Hepatocyte (in vitro differentiated cells): ENCODE results near the gene PCOLCE2. TPM values are rescaled to one million over a fixed set of nuclear protein-coding genes. Genes with fewer than 3 reads are reported as not detected.

ENCODE experiments used
- DNase-seq: peaks from one replicate; pipeline ENCODE4 v3.0.0-alpha.2; 2016; ENCODE audit warnings: low spot score
- H2AFZ ChIP-seq: fragments of 200-600 bp; sonication (generic); 2 replicates; pipeline ENCODE4 v1.6.0; 2016; ENCODE audit warnings: antibody characterized with exemption, mild to moderate bottlenecking
- H3K27ac ChIP-seq: fragments of 200-600 bp; sonication (generic); 2 replicates; pipeline ENCODE4 v1.5.1; 2016; ENCODE audit warnings: mild to moderate bottlenecking
- H3K27me3 ChIP-seq: fragments of 200-600 bp; sonication (generic); 2 replicates; pipeline ENCODE4 v1.6.1; 2016
- H3K36me3 ChIP-seq: fragments of 200-600 bp; sonication (generic); replicated peaks from 2 replicates; pipeline ENCODE4 v1.5.1; 2016; ENCODE audit warnings: low read depth; ENCODE audit not compliant: insufficient read depth
- H3K4me1 ChIP-seq: fragments of 200-600 bp; sonication (generic); 2 replicates; pipeline ENCODE4 v1.5.1; 2016; ENCODE audit warnings: mild to moderate bottlenecking, moderate library complexity; ENCODE audit not compliant: insufficient read depth
- H3K4me2 ChIP-seq: fragments of 200-600 bp; sonication (generic); 2 replicates; pipeline ENCODE4 v1.6.0; 2016
- H3K4me3 ChIP-seq: fragments of 200-600 bp; sonication (generic); 2 replicates; pipeline ENCODE4 v1.5.1; 2016; ENCODE audit warnings: mild to moderate bottlenecking
- H3K79me2 ChIP-seq: fragments of 200-600 bp; sonication (generic); 2 replicates; pipeline ENCODE4 v1.6.0; 2017; ENCODE audit warnings: mild to moderate bottlenecking
- H3K9me2 ChIP-seq: fragments of 200-600 bp; sonication (generic); replicated peaks from 2 replicates; pipeline ENCODE4 v1.6.0; 2017; ENCODE audit warnings: mild to moderate bottlenecking; ENCODE audit not compliant: insufficient read depth
- H3K9me3 ChIP-seq: fragments of 200-600 bp; sonication (generic); 2 replicates; pipeline ENCODE4 v1.5.1; 2016; ENCODE audit warnings: low read depth, mild to moderate bottlenecking
- H4K20me1 ChIP-seq: fragments of 200-600 bp; sonication (generic); 2 replicates; pipeline ENCODE4 v1.6.0; 2016; ENCODE audit warnings: mild to moderate bottlenecking; ENCODE audit not compliant: insufficient read depth, poor library complexity, severe bottlenecking
- CTCF ChIP-seq: fragments of 200-600 bp; sonication (generic); IDR thresholded peaks from 2 replicates; pipeline ENCODE4 v1.5.1; 2016; ENCODE audit warnings: antibody characterized with exemption, mild to moderate bottlenecking; ENCODE audit not compliant: poor library complexity
- EZH2 ChIP-seq: fragments of 200-600 bp; sonication (generic); IDR thresholded peaks from 2 replicates; pipeline ENCODE4 v1.6.1; 2016; ENCODE audit warnings: antibody characterized with exemption, mild to moderate bottlenecking, borderline replicate concordance
- EZH2phosphoT487 ChIP-seq: fragments of 200-600 bp; sonication (generic); IDR thresholded peaks from one replicate; pipeline ENCODE4 v1.6.1; 2018; ENCODE audit warnings: antibody characterized with exemption, mild to moderate bottlenecking, low read depth, moderate library complexity; ENCODE audit not compliant: unreplicated experiment, severe bottlenecking
- WGBS: methylation state at CpG from one replicate; pipeline ENCODE4 v1.1.6; 2016; ENCODE audit warnings: low lambda C conversion rate; ENCODE audit errors: missing lambda C conversion rate; 5-methylcytosine and 5-hydroxymethylcytosine counted together
- polyA plus RNA-seq: library from polyadenylated mRNA; unstranded; fragments of >200 nt; fragmentation: Nextera tagmentation; extraction: Ambion mirVana; gene quantifications from 2 replicates; pipeline ENCODE4 v1.2.1, GENCODE V29; 2016
- total RNA-seq: library from RNA; depleted of rRNA; stranded (reverse); fragments of >200 nt; gene quantifications from 2 replicates; pipeline ENCODE4 v1.2.3, GENCODE V29; 2014

PCOLCE2 gene
- total and polyA plus RNA-seq, 2 experiments from 2014 or later = 9.2 to 10.8 TPM

GRCh38 chr3:142801746-142802145 is 87.1 kb downstream of the PCOLCE2 start:
- Histone ChIP-seq H3K27me3 (no peaks in the 10 kb centered on the region), H3K9me2 (no peaks in the 10 kb centered on the region), H3K4me2 (no peak overlapping the region), H4K20me1 (no peaks in the 10 kb centered on the region), H3K9me3 (no peaks in the 10 kb centered on the region), H3K79me2 (no peaks in the 10 kb centered on the region), H2AFZ (no peak overlapping the region), H3K4me1 (no peaks in the 10 kb centered on the region), H3K36me3 (no peaks in the 10 kb centered on the region), H3K27ac (no peak overlapping the region), H3K4me3 (no peak overlapping the region)
- no peak for DNase-seq
- TF ChIP-seq CTCF (no peak), EZH2 (no peak), EZH2phosphoT487 (no peak)
- 73% methylated on average over 2 of the region's 2 CpGs for WGBS

DNA sequence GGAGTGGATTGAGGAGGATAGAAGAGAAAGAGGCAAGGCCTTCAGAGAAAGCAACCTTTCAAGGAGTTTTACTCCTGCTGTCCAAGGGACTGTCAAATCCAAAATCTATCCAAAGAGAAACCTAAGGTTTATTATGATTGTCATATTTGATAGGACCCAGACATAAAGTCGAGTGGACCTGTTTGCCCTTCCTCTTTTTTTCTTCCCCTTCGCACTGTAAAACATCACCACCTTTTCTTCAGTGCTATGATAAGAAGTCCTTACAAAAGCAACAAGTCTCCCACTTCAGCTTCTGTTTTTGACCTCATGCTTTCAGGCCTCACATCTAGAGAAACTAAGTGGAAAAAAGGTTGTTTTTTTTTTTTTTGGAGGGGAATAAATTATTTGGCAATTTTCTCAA is 92.1 kb downstream of the PCOLCE2 start:
- DNase-seq = no peak
- Histone ChIP-seq H3K27me3 (no peaks in the 10 kb centered on the region), H3K36me3 (no peaks in the 10 kb centered on the region), H3K79me2 (no peaks in the 10 kb centered on the region), H2AFZ (no peak overlapping the region), H3K4me3 (no peak overlapping the region), H3K4me1 (no peaks in the 10 kb centered on the region), H3K27ac (no peak overlapping the region), H4K20me1 (no peaks in the 10 kb centered on the region), H3K4me2 (no peak overlapping the region), H3K9me2 (no peaks in the 10 kb centered on the region), H3K9me3 (no peaks in the 10 kb centered on the region)
- TF ChIP-seq EZH2phosphoT487 (no peak), EZH2 (no peak), CTCF (no peak)
- 86% methylated on average over 2 of the region's 2 CpGs for WGBS

- no peak for DNase-seq
- TF ChIP-seq CTCF (no peak), EZH2phosphoT487 (no peak), EZH2 (no peak)
- Histone ChIP-seq H3K9me2 (no peaks in the 10 kb centered on the region), H3K27ac (no peak overlapping the region), H3K4me2 (no peak overlapping the region), H3K79me2 (no peaks in the 10 kb centered on the region), H3K36me3 (no peaks in the 10 kb centered on the region), H3K27me3 (no peaks in the 10 kb centered on the region), H4K20me1 (no peaks in the 10 kb centered on the region), H2AFZ (no peak overlapping the region), H3K9me3 (no peaks in the 10 kb centered on the region), H3K4me1 (no peaks in the 10 kb centered on the region), H3K4me3 (no peak overlapping the region)
- 94% methylated on average over 1 of the region's 1 CpG for WGBS
Observed at GRCh38 chr3:142795332-142795731, 93.6 kb downstream of the PCOLCE2 start.

DNA sequence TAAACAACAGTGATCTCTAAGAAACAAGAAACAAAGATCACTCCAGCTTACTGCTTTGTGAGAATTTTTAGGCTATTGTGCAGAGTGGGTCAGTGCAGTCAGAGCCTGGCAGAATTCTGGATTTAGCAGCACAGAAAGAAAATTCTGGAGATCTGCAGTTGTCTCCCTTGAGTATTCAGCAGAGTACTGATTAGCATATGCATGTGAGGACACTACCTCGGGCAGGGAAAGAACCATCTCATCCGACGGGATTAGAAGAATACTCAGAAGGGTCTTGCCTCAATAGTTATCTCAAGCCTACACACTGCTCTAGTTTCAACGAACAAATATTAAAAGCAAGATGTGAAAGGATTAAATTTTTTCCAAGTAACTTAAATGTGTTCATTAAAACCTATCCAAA is 94.4 kb downstream of the PCOLCE2 start:
- TF ChIP-seq EZH2phosphoT487 = no peak
- TF ChIP-seq EZH2 = no peak
- no peak for TF ChIP-seq CTCF
- no peaks in the 10 kb centered on the region for H3K9me2 ChIP-seq
- no peaks in the 10 kb centered on the region for H3K9me3 ChIP-seq
- WGBS = 84% methylated on average over 4 of the region's 4 CpGs
- H3K4me2 ChIP-seq = no peak overlapping the region
- H3K27ac ChIP-seq = no peak overlapping the region
- no peak for DNase-seq
- no peaks in the 10 kb centered on the region for H3K79me2 ChIP-seq
- H3K27me3 ChIP-seq = no peaks in the 10 kb centered on the region
- no peak overlapping the region for H3K4me3 ChIP-seq
- H2AFZ ChIP-seq = no peak overlapping the region
- H4K20me1 ChIP-seq = no peaks in the 10 kb centered on the region
- no peaks in the 10 kb centered on the region for H3K36me3 ChIP-seq
- H3K4me1 ChIP-seq = no peaks in the 10 kb centered on the region
